Panc1 (cell line): Measurements from ENCODE around the gene JAZF1. TPM values are rescaled to one million over a fixed set of nuclear protein-coding genes. Genes with fewer than 3 reads are reported as not detected.

Experiments used
- ATAC-seq: fragments of 200-7000 bp; cut with Tn5 transposase; 2 replicates; pipeline ENCODE4 v1.9.1; 2020; ENCODE audit warnings: mild to moderate bottlenecking, moderate library complexity
- BruUV-seq: library from RNA; stranded (reverse); fragments of 400-500 nt; replicated peaks from 2 replicates; lab custom pipeline; 2021; lab: Mats Ljungman, UMichigan
- CTCF ChIA-PET: fragments of 300-600 bp; sonication (Branson Sonifier 250); formaldehyde crosslinking; loops from one replicate; lab custom pipeline; 2022; ENCODE audit warnings: antibody characterized with exemption; lab: Charles Lee
- POLR2A ChIA-PET: fragments of 300-600 bp; sonication (Branson Sonifier 250); formaldehyde crosslinking; loops from one replicate; lab custom pipeline; 2022; ENCODE audit warnings: antibody characterized with exemption; lab: Charles Lee
- DNase-seq: peaks from one replicate; pipeline ENCODE4 v3.0.0-alpha.2; 2010; ENCODE audit warnings: low read depth, low spot score
- H3K27ac ChIP-seq: 2 replicates; pipeline ENCODE4 v1.5.1; 2011; ENCODE audit warnings: mild to moderate bottlenecking, low read length, inconsistent platforms
- H3K27me3 ChIP-seq: fragments of 200-500 bp; sonication (Bioruptor generic); 2 replicates; pipeline ENCODE4 v1.6.0; 2014; ENCODE audit warnings: low read length, inconsistent platforms; ENCODE audit not compliant: control insufficient read depth, insufficient read depth
- H3K36me3 ChIP-seq: fragments of 200-500 bp; sonication (Bioruptor generic); 2 replicates; pipeline ENCODE4 v1.5.1; 2014; ENCODE audit warnings: inconsistent platforms, mild to moderate bottlenecking, low read length, moderate library complexity; ENCODE audit not compliant: control insufficient read depth, insufficient read depth
- H3K4me1 ChIP-seq: 2 replicates; pipeline ENCODE4 v1.5.1; 2011; ENCODE audit warnings: inconsistent platforms, mild to moderate bottlenecking, low read length, moderate library complexity; ENCODE audit not compliant: control insufficient read depth, insufficient read depth
- H3K4me3 ChIP-seq, 2 experiments: 2 replicates each; pipeline ENCODE4 v1.5.1; 2011 to 2012; ENCODE audit warnings: low read depth in 2 of 2, low read length in 2 of 2, mild to moderate bottlenecking in 2 of 2, inconsistent platforms in 1 of 2, moderate library complexity in 1 of 2
- H3K9me3 ChIP-seq: fragments of 200-500 bp; sonication (Bioruptor generic); 2 replicates; pipeline ENCODE4 v1.5.1; 2014; ENCODE audit warnings: low read depth, mild to moderate bottlenecking, inconsistent platforms, low read length, moderate library complexity; ENCODE audit not compliant: control insufficient read depth, insufficient read depth
- CTCF ChIP-seq: fragments of 450-650 bp; IDR thresholded peaks from 2 replicates; pipeline ENCODE4 v1.5.1; 2017; ENCODE audit warnings: mild to moderate bottlenecking
- POLR2AphosphoS5 ChIP-seq: IDR thresholded peaks from 2 replicates; pipeline ENCODE4 v1.6.1; 2012; ENCODE audit warnings: mild to moderate bottlenecking, low read depth, low read length, moderate library complexity
- REST ChIP-seq, 2 experiments: IDR thresholded peaks; 2 replicates each; pipeline ENCODE4 v1.6.1; 2011 to 2012; ENCODE audit warnings: low read depth in 2 of 2, control low read depth in 1 of 2, low read length in 1 of 2, mild to moderate bottlenecking in 1 of 2, moderate library complexity in 1 of 2; ENCODE audit not compliant: insufficient read depth in 1 of 2
- SIN3A ChIP-seq: IDR thresholded peaks from 2 replicates; pipeline ENCODE4 v1.6.1; 2012; ENCODE audit warnings: low read depth, mild to moderate bottlenecking, low read length, moderate library complexity, borderline replicate concordance; ENCODE audit not compliant: insufficient read depth
- TCF7L2 ChIP-seq: IDR thresholded peaks from 2 replicates; pipeline ENCODE4 v1.6.1; 2011; ENCODE audit warnings: mild to moderate bottlenecking, low read depth, low read length, inconsistent platforms
- in situ Hi-C: cut with HindIII; loops from 2 replicates; pipeline ENCODE4 v1.10.0; 2016; ENCODE audit warnings: low sequenced_read_pairs, low pct_unique_long_range_greater_than_20kb
- intact Hi-C: fragments of 100-400 bp; cut with micrococcal nuclease; formaldehyde crosslinking; loops from one replicate; pipeline ENCODE4 v1.10.0; 2022; ENCODE audit not compliant: unreplicated experiment
- total RNA-seq: library from RNA; stranded (reverse); gene quantifications from one replicate; pipeline ENCODE4 v1.2.1, GENCODE V29; 2021; ENCODE audit not compliant: unreplicated experiment

The JAZF1 gene
- total RNA-seq, 1 experiment from 2014 or later: 8.8 TPM

- no peak overlapping the region for H3K4me3 ChIP-seq
- H3K9me3 ChIP-seq: no peaks in the 10 kb centered on the region
- BruUV-seq: no TSS peak
- TF ChIP-seq POLR2AphosphoS5: no peak
- no peak for TF ChIP-seq SIN3A
- TF ChIP-seq REST (IDR thresholded peaks at IDR 0.05; ENCODE audit: insufficient read depth in 1 of 2, low read depth in 2 of 2, low read length in 1 of 2): no peak
- TF ChIP-seq TCF7L2: no peak
- TF ChIP-seq CTCF: no peak
- no peaks in the 10 kb centered on the region for H3K4me1 ChIP-seq
- no peaks in the 10 kb centered on the region for H3K36me3 ChIP-seq
- ATAC-seq (no peak), DNase-seq (no peak)
- POLR2A ChIA-PET: interaction anchor here (0.6 kb wide), 1 partner anchor 353 kb away, joined by 6 read pairs; no protein-coding TSS in a partner anchor
- in situ Hi-C loops: no loop called here
- H3K27me3 ChIP-seq: no peaks in the 10 kb centered on the region
- intact Hi-C loops: no loop called here
- H3K27ac ChIP-seq: no peak overlapping the region
- CTCF ChIA-PET: no interaction called here
These were observed 226.8 kb downstream of the JAZF1 start for GRCh38 chr7:27953777-27954176.

GRCh38 chr7:27953361-27953760, 227.2 kb downstream of the JAZF1 start:
- ChIA-PET CTCF (no interaction called here), POLR2A (interaction anchor here (0.6 kb wide), 1 partner anchor 353 kb away, joined by 6 read pairs; no protein-coding TSS in a partner anchor)
- ATAC-seq: no peak
- Histone ChIP-seq H3K4me3 (no peak overlapping the region), H3K36me3 (no peaks in the 10 kb centered on the region), H3K9me3 (no peaks in the 10 kb centered on the region), H3K4me1 (no peaks in the 10 kb centered on the region; the same call in 1 of the 2 replicates), H3K27me3 (no peaks in the 10 kb centered on the region), H3K27ac (no peak overlapping the region)
- in situ Hi-C loops (no loop called here), intact Hi-C loops (no loop called here)
- BruUV-seq: no TSS peak
- no peak for TF ChIP-seq CTCF
- no peak for TF ChIP-seq TCF7L2
- TF ChIP-seq REST (IDR thresholded peaks at IDR 0.05; ENCODE audit: insufficient read depth in 1 of 2, low read depth in 2 of 2, low read length in 1 of 2): no peak
- no peak for TF ChIP-seq POLR2AphosphoS5
- TF ChIP-seq SIN3A: no peak
- DNase-seq: no peak
